GM18868 (cell line): ENCODE results near the gene C10orf90.

Source experiments
- ATAC-seq: cut with Tn5 transposase; IDR thresholded peaks from one replicate; pipeline ENCODE4 v1.9.1; 2021; ENCODE audit warnings: mild to moderate bottlenecking, moderate library complexity; ENCODE audit not compliant: unreplicated experiment

The C10orf90 gene

DNA sequence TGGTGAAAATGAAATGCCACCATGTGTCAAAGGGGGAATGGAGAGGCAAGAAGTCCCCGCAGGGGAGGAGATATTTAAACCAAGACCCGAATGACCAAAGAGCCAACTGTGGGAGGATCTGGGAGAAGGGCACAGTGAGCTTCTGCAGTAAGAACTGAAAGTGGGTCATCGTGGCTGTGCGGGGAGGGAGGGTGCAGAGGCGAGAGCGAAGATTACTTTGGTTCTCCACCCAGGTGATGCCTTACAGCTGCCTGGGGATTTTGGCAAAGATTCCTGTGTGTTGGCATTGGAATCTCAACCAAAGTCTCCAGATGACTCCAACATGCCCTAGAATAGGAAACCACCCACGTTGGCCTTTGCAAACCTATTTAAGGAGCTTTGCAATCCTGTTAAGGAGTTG lies 238.0 kb downstream of the C10orf90 start:
- no peak for ATAC-seq

DNA sequence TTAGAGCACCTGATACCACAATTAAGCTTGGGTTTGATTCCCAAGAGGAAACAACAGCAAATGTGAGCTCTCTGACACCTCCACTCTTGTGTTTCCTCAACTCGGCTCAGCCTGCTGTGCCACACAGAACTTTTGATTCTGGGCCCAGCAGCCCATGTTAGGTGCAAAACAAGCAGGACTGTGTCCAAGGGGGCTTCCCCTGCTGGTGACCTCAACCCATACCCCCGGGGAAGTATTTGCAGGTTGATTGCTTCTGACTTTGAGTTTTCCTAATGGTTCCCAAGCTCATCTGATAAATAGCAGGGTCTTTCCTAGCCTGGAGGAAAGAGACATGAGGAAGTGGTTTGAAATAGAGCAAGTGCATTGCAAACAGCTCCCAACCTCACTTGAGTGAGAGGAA lies 238.7 kb downstream of the C10orf90 start:
- ATAC-seq = no peak

DNA sequence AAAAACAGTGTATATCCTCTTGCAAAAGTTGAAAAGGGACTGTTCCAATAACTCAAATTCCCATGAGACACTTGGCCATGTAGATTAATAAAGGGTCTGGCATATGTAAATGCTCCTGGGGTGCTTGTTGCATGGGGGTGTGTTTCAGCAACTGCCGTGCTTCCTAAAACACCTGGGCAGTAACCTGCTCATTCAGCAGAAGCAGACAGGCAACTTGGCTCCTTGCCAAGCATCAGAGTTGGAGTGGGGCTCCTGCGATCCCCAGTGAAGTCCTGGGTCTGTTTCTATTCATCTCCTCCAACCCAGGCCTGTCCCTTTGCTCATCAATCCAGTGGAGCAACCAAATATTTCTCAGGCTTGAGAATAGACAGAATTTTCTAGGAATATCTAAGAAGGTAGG lies 240.0 kb downstream of the C10orf90 start:
- no peak for ATAC-seq

DNA sequence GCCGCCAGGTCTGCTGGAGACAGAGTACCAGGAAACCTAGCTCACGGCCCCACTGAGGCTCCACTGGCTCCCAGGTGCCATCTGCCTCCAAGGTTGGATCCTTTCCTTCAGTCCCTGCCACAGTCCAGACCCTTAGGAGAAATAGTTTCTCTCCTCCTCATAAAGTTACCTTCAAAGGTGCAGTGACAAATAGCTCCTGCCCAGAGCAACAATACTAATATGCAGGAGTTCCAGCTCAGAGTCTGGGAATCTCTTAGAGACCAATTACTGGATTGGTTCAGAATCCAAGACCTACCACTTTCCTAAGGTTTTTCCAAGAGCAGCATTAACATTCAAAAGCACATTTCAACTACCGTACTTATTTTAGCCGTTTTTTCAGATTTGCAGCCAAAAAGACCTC lies 241.2 kb downstream of the C10orf90 start:
- no peak for ATAC-seq

DNA sequence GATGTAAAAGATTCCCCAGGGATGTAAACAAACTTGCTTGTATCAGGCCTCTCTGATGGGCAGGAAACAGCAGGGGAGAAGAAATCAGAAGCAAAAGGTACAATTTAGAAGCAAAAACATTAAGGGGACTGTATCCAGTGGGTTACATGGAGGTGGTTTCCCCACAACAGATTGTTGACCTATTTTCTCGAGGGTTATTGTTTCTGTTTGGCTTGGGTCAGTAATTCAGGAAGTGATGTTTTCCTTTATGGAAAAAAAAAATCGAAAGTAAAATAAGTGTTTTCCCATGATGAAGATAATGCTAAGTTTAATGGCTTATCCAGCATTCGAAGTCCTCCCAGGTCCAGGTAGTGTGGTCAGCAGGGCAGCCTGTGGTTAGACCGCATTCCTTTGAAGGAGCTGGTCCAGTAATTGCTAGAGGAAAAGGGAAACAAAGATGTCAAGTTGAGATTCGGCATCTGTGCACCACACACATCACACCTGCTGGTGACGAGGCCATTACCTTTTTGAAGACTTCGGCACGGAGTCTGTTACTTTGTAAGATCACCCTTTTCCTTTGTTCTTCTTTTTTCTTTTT lies 244.9 kb downstream of the C10orf90 start:
- no peak for ATAC-seq

DNA sequence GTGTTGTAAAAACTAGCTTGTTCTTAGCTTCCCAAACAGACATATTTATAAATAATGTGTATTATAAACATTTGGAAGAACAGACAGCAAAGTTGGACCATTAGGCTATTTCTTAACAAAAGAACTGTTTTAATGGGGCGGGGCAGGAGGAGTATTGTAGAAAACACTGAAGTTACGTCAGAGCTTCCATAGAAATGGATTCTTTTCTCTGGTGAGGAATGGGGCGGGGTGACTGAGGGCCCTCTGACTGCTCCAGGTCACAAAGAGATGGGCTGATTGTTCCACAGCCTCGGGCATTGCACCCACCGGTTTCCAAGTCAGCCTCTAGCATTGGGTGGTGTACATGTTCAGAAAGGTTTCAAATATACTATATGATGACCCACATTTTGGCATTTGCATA lies 245.5 kb downstream of the C10orf90 start:
- ATAC-seq = no peak

DNA sequence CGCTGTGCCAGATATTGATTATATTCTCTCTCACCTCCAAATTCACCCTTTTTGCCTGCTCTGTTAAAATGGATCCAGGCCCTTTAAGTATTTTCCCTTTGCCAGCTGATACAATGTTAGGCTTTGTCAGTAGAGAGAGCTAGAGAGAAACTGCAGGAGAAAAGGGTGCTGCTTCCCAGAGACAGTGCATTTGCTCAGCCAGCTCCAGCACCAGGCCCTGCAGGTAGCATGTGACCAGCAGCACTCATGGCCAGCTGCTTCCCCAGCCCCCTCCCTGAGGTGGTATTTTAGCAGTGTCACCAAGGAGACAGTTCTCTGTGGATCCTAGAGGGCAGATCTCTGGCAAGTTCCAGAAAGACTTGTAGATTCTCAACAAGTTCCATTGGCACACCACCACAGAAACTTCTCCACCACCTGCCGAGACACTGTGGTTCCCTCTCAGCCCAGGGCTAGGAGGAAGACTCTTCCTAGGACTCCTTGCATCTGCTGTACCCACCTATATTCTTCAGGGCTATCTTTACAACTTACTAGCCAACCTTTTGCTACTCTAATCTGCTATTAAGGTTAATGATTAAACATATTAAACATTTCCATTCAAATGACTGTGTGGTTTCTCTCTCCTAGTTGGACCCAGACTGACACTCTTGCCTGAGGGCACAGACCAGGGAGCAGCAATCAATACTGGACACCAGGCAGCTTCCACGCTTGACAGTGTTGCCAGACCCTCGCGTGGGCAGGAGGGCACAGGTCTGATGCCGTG lies 246.6 kb downstream of the C10orf90 start:
- ATAC-seq = no peak

DNA sequence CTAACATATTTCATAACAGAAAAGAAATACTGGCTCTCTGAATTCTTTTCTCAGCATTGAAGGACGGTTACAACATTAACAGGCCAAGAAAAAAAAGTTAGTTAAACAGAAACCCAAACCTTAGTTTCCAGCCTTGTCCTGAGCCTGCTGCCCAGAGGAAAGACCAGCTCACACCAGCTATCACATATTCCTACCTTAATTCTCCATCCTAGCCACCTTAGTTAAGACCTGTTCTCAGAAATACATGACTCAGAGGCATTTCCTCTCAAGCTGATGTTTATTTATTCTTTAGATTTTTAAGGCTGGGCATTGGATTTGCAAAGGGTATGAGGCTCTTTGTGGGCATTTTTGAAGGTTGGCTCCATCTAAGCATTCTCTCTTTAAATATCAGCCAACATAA lies 247.9 kb downstream of the C10orf90 start:
- ATAC-seq = no peak

DNA sequence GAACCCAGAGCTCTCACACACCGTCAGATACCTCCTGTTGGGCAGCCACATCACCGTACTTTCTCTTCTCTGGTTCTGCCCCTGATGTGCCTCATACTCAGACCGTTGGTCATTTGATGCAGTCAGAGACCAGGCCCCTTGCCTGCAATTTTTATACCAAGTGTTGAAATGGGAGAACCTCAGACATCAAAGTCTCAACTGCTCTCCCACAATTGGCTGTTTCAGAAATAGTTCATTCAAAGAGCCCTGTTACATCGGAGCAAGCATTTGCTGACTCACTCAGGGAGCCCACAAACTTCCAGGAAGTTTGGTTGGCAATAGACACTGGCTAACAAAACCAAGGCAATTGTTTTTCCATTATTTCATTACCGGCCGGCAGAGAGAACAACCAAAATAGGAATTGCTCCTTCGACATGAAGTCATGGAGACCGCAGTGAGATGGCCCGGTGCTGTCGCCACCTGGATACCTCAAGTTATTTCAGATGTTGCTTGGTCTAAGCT lies 248.7 kb downstream of the C10orf90 start:
- ATAC-seq = no peak

DNA sequence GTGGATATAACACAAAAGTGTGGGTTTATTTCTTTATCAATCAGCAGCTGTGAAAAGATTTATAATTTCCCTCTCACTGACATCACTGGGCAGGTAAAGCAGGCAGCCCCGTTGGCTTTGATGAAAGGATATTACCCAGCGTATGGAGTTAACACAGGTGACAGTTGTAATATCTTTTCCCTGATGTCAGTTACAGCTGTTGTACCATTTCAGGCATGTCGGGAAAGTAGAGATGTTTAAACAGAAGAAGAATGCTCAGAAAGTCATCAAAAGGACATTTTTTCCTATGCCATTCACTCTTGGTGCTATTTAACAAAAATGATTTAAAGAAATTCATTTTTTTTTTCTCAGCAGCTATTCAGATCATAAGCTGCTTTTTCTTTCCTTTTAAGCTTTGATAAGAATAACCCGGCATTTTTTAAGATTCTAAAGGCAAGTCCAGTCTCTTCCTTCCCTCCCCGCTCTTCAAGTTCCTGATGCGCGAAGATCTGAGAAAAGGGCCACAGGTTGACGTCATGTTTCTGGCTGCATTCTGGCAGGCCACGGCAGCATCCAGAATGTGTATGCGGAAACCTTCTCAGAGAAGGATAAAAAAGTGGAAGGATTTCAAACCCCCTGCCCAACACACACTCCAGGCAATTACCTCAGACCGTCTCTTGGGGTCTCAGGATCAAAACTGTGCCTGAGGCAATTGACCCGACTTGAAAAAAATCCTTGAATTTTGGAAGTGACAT lies 249.8 kb downstream of the C10orf90 start:
- ATAC-seq = no peak

DNA sequence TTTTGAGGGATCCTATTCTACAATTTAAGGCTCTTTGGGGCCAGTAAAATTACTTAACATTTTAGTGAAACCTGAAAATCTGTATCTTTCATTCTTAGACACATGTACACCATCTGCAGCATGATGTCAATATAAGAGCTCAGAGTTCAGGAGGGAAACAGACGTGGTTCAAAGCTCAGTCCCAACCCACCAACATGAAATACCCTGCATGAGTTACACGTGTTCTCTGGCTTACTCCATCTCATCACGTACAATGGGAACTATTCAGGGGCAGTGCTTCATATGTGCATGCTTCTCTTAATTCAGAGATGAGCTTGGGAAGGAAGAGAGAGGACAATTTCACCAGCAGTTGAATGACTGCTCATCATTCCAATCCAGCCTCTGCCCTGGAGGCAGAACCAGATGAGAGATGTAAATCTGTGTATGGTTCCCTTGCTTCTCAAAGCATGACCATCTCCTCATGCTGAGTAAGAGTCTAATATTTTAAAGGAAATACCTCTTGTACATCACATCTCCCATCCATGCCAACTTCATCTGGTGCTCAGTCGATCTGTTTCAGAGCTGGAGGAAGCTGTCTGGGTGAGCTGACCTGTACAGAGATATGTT lies 253.2 kb downstream of the C10orf90 start:
- ATAC-seq = no peak

DNA sequence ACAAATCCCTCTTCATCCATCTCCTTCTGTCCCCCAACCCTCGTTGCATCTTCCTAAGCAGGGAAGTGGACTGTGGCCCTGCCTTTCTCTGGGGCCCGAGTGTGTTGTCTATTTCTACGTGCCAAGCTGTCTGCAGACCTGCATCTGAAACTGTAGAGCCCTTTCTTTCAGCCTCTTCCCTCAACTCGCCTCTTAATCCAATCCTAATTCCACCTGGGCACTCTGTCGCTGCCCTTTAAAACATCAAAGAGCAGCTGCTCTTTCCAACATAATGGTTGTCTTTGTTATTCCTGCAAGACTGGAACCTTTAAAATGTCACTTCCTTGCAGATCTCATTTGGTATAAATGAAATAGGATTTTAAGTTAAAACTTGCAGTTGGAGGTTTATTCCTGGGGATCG lies 260.7 kb downstream of the C10orf90 start:
- no peak for ATAC-seq

DNA sequence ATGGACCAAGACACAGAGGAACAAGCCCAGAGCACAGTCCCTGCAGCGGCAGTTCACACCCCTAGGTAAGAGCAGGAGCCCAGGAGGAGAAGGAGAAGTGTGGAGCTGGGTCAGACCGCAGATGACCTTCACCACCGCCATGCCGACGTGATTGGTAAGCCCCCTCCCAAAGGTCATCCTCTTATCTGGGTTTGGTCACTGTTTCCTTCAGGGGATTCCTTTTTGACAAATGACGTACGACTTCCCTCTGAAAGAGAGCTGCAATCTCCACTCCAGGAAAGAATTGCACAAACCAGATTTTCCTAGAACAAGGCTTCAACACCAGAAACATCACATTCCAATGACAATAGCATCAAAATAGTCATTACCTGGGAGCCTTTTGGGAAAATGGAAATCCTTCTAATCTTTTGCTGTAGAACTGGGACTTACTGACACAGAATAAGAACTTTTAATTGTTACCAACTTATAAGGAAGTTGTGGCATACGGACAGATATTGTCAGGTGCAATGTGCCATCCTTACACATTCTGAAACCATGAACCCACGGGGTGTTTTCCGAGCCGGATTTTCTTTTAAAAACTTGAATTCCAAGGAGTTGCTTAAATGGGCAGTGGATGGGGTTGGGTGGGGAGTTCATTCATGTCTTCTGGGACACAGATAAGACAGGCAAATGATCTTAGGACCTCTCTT lies 261.4 kb downstream of the C10orf90 start:
- ATAC-seq = no peak

DNA sequence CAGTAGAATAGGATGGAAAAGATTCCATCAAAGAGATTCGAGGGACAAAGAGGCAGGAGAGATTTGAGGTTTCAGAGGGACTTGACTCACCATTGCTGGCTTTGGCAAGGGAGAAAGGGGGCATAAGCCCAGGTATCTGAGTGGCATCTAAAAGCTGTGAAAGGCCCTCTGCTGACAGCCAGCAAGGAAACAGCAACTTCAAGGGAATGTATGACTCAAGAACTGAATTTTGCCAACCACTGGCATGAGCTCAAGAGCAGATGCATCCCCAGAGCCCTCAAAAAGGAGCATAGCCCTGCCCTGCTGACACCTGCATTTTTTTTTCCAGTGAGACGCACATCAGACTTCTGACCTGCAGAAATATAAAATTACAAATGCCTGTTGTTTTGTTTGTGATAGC lies 262.7 kb downstream of the C10orf90 start:
- no peak for ATAC-seq

DNA sequence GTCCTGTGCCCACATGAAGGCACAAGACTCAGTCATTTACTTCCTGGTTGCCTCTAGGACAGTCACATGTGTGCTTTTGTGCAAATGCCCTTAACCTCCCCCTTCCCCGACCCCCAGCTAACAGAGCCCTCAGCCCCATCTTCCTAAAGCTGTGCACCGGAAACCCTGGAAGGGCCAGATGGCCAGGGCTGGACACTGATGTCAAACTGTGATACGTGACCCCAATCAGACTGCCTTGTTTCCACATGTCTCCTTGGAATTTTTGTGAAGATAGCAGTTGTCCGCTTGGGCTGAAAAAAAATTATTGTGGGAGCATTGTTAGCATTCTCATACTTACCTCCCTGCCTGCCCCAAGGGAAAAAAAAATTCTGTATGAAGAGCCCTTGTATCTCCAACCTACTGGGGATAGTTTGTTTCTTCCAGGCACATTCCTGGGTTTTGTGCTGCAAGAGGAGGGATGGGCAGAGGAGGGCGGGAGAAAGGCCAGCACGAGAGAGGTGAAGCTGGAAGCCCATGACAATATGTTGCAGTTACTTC lies 265.2 kb downstream of the C10orf90 start:
- no peak for ATAC-seq

DNA sequence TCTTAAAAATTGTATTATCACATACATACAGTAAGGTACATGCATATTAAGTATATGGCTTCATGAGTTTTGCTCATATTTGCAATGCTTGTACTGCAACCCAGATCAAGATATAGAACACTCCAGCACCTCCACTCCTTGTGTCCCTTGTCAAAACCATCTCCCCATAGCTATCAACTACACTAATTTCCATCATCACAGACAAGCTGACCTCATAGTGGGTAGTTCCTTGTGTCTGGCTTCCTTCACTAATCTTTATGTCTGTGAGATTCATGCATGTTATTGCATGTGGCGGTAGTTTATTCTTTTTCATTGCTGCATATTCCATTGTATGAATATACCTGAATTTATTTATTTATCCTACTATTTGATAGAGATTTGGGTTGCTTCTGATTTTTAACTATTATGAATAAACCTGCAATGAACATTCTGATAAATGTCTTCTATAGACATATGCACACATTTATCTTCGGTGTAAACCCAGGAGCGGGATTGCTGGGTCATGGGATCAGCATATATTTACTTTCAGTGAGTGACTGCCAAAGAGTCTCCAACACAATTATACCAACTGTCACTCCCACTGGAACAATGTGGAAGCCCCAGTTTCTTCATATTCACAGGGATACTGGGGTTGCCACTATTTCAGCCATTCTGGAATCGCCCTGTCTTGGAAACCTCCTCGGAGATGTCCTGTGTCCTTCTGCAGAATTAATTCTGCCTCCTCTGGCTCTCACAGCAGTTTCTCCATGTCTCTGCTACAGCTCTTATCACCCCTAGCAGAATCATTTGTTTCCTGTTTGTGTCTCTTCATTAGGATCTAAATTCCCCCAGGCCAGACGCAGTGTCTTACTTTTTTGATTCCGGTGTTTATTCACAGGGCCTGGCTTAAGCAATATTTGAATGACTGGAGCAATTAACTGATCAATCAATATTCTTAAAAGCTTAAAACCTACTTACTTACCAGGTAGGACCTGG lies 267.5 kb downstream of the C10orf90 start:
- no peak for ATAC-seq

DNA sequence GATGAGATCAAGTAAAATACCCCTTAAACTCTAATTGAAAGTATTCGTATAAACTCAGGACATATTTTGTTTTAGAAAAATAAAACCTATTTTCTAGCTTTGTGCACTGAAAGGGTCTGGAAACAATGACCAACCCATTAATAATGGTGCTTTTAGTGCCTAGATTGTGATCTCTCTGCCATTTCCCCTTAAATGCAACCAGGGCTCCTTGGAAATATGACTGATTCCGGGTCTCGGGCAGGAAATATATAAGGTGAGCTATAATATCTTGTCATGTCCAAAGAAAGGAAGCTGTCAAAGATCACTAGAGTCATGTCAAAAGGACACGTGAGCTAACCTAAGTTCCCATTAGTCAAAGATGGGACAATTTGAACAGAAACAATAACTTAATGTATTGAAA lies 269.9 kb downstream of the C10orf90 start:
- no peak for ATAC-seq

DNA sequence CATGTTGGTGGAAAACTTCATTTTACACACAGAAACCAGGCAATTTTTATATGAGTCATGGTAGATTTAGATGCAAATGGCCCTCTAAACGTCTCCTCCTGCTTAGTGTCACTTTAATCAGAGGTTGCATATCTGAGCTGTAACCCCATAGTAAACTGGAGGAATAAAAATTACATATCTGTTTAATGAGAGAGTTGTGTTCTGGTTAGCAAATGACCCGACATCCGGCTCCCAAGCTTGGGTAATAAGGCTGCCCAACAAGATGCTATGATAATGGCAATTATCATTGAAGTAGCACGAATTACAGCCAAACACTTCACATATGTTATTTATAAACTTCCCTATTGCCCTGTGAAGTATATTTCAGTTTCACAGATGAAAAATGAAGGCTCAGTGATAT lies 271.6 kb downstream of the C10orf90 start:
- no peak for ATAC-seq

DNA sequence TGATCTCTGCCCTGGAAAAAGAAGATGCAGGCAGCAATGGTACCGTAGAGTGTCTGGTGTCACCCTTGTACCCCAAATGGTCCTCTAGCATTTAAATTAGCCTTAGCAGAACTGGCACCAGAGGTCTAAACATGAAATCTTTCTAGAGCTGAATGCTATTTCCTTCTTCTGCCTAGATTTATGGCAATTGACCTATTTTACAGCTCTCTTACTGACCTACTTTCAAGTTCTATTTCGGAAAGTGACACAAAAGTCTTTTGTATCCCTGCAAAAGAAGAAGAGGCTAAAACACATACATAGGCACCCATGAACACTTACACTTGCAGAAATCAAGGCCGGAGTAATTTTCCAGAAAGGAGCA lies 272.1 kb downstream of the C10orf90 start:
- no peak for ATAC-seq
